HG03439 (cell line): ENCODE data around the gene TSPAN17.

ENCODE experiments used
- ATAC-seq: cut with Tn5 transposase; IDR thresholded peaks from one replicate; pipeline ENCODE4 v1.9.1; 2021; ENCODE audit warnings: mild to moderate bottlenecking, moderate library complexity; ENCODE audit not compliant: unreplicated experiment

TSPAN17 gene

DNA sequence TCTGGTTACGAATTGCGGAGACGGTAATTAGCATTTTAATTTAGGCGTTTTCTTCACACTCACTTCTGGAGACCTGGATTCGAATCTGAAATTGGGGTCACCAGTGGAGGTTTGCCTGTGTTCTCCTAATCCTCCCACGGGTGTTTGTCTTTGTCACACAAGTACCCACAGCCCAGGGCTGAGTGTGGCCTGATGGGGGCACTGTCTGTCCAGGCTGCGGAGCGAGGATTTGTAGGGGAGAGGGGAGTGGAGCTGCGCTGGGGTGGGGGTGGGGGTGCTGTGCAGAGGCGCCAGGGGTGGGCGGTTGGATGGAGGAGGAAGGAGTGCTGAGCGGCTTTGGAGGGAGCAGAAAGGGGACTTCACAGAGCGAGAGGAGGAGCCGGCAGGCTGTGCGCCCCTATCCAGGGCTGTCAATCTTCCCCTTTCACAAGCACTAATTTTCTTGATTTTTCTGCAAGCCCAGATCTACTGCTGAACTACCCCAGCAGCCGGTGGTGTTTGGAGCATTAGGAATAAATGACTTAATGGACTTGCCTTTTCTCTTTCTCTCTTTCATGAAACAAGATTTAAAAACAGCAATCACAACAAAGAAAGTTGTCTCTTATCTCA, 53.1 kb downstream of the TSPAN17 start:
- no peak for ATAC-seq

GRCh38 chr5:176702671-176703641, 55.7 kb downstream of the TSPAN17 start:
- ATAC-seq = no peak

GRCh38 chr5:176703857-176704256, 56.6 kb downstream of the TSPAN17 start:
- ATAC-seq = no peak

- no peak for ATAC-seq
Observed at GRCh38 chr5:176704355-176704754, 57.1 kb downstream of the TSPAN17 start.

DNA sequence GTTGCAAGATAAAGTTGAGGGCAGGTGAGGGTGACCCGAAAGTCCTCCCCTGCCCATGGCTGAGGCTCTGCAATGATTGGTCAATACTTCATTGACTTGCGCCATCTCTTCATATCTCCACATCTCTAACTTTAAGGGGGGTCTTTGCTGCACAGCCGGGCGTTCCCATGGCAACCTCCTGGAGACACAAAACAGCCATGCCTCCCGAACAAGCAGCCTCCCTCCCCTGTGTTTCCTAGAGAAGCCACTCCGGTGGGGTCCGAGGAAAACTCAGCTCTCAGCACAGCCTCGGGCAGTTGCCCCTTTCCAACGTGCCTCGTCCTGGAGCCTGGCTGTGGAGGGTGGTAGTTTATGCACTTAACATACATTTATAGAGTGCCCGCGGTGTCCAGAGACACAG, 57.5 kb downstream of the TSPAN17 start:
- ATAC-seq = no peak
